Spleen (tissue), 11 donors: ENCODE results near the gene FARP1. TPM values are rescaled to one million over a fixed set of nuclear protein-coding genes. Genes with fewer than 3 reads are reported as not detected.
A peak's percentile ranks its signal among the peaks of the same experiment; 100 is the strongest.

Experiments used
- DNase-seq: peaks from one replicate; pipeline ENCODE4 v3.0.0-alpha.2; 2020
- H3K27ac ChIP-seq, 8 donors: fragments of 200-600 bp; sonication (generic) in 7 of 8; 1 replicate in 4 of 8; 2 replicates in 4 of 8; pipeline versions ENCODE4 v1.5.0 to v1.8.0; 2016 to 2021; ENCODE audit warnings: inconsistent platforms in 4 of 8, mild to moderate bottlenecking in 4 of 8, moderate library complexity in 1 of 8
- H3K27me3 ChIP-seq, 7 donors: fragments of 200-600 bp; sonication (generic) in 6 of 7; replicated peaks in 1 of 7; 1 replicate in 4 of 7; 2 replicates in 3 of 7; pipeline versions ENCODE4 v1.5.0 to v1.8.0; 2016 to 2021; ENCODE audit warnings: inconsistent platforms in 3 of 7, mild to moderate bottlenecking in 1 of 7
- H3K36me3 ChIP-seq, 6 donors: fragments of 200-600 bp; sonication (generic) in 5 of 6; 1 replicate in 4 of 6; 2 replicates in 2 of 6; pipeline versions ENCODE4 v1.5.0 to v1.8.0; 2016 to 2021; ENCODE audit warnings: inconsistent platforms in 2 of 6
- H3K4me1 ChIP-seq, 6 donors: fragments of 200-600 bp; sonication (generic) in 5 of 6; 1 replicate in 3 of 6; 2 replicates in 3 of 6; pipeline versions ENCODE4 v1.5.0 to v1.8.0; 2016 to 2021; ENCODE audit warnings: inconsistent platforms in 3 of 6
- H3K4me3 ChIP-seq, 8 donors: fragments of 200-600 bp; sonication (generic) in 7 of 8; 1 replicate in 4 of 8; 2 replicates in 4 of 8; pipeline versions ENCODE4 v1.5.0 to v1.8.0; 2016 to 2021; ENCODE audit warnings: inconsistent platforms in 4 of 8, mild to moderate bottlenecking in 4 of 8, moderate library complexity in 2 of 8
- H3K9me3 ChIP-seq, 8 donors: fragments of 200-600 bp; sonication (generic) in 7 of 8; 1 replicate in 4 of 8; 2 replicates in 4 of 8; pipeline versions ENCODE4 v1.5.0 to v1.8.0; 2016 to 2021; ENCODE audit warnings: inconsistent platforms in 4 of 8
- CTCF ChIP-seq, 11 experiments: fragments of 200-600 bp in 7 of 11; fragments of 450-650 bp in 4 of 11; sonication (generic) in 4 of 11; IDR thresholded peaks in 8 of 11; conservative IDR thresholded peaks in 3 of 11; 1 replicate in 7 of 11; 2 replicates in 4 of 11; pipeline versions ENCODE4 v1.4.0 to v1.8.0; 2016 to 2021; ENCODE audit warnings: antibody characterized with exemption in 11 of 11, inconsistent platforms in 4 of 11, mild to moderate bottlenecking in 1 of 11
- POLR2A ChIP-seq, 3 donors: fragments of 450-650 bp; IDR thresholded peaks; one replicate each; pipeline ENCODE4 v1.5.1; 2017; ENCODE audit warnings: antibody characterized with exemption in 3 of 3, mild to moderate bottlenecking in 1 of 3
- POLR2AphosphoS5 ChIP-seq, 3 donors: sonication (generic); formaldehyde crosslinking; IDR thresholded peaks; one replicate each; pipeline ENCODE4 v1.5.1; 2017; ENCODE audit warnings: antibody characterized with exemption in 3 of 3
- WGBS, 5 donors: extraction: QIAGEN DNeasy Blood & Tissue Kit in 3 of 5; methylation state at CpG; one replicate each; pipeline versions ENCODE4 v1.1.5 to v1.1.7; 2013 to 2018; 5-methylcytosine and 5-hydroxymethylcytosine counted together
- intact Hi-C: fragments of 100-400 bp; cut with DNase I; formaldehyde crosslinking; loops from one replicate; pipeline ENCODE4 v1.15.0; 2023; ENCODE audit warnings: low total_unique reads
- polyA plus RNA-seq, 3 donors: library from polyadenylated mRNA; stranded (reverse); fragments of 200-250 nt; gene quantifications; one replicate each; pipeline ENCODE4 v1.2.1, GENCODE V29; 2013
- total RNA-seq, 7 donors: library from RNA; depleted of rRNA in 3 of 7; stranded (reverse); fragments of >200 nt in 3 of 7; fragmentation: NEBNext Ultra II Directional in 4 of 7; extraction: Animal tissue kit (Norgen Biotek cat#: 25700) in 4 of 7; gene quantifications; one replicate each; pipeline versions ENCODE4 v1.1.0 to v1.2.1, GENCODE V29; 2016 to 2021
- donor health status: healthy with polysubstance abuse.
- donor health status: DM: no; HTN: no; CAD: no; lungs with moderate emphysema.
- donor health status: DM: no; HTN: no; CAD: no.
- donor health status: Bipolar disorder and iron deficiency.
- donor health status: healthy.
- donor health status: DM: no; HTN: no; CAD: no.
- donor health status: DM: yes; HTN: yes; CAD: no.

Gene FARP1
- total and polyA plus RNA-seq, 10 donors, result 3.7 to 60.9 (median 33.0) TPM

DNA sequence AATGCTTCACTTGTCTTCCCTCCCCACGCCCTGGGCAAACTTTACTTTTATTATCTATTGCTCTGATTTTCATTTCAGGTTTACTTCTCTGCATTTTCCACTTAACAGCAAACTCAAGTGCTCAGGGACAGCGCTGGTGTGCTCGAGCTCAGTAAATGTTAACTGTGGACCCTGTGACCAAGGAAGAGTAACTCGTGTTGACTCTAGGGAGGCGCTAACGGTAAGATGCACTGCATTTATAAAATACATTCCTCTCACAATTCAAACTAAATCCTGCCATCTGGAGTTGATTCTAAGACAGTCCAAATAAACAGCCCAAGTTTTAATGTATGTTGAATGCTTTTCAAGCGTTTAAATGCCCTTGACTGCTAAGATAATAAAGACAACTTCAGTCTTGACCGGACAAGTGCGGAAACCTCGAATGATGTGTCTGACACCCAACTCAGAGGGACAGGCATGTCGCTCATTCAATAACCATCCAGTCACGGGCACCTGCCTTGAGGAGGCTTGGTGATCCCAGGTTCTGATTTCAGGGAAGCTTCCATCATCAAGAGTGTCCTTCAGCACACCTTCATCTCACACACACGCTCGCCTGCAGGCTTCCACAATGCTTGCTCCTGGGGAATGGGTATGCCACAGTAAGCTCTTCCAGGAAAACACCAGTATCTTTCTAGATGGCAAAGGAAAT lies 340.9 kb downstream of the FARP1 start:
- TF ChIP-seq POLR2A (IDR thresholded peaks at IDR 0.05), result no peak
- TF ChIP-seq POLR2AphosphoS5 (IDR thresholded peaks at IDR 0.05), result no peak
- no peak for TF ChIP-seq CTCF (IDR thresholded peaks at IDR 0.05 in 8 of 11, conservative IDR thresholded peaks at IDR 0.05 in 3 of 11)
- DNase-seq, result no peak
- peaks cover 54 to 100% (median 93%) of the 10 kb centered on the region in 6 donors for H3K4me1 ChIP-seq
- H3K27ac ChIP-seq, result peak overlapping the region in 7 of 8 donors; percentile 36 to 84 (median 79)
- intact Hi-C loops, result no loop called here
- WGBS, 5 donors, result 82 to 89% (median 85%) methylated on average over 14 of the region's 14 CpGs
- no peaks in the 10 kb centered on the region for H3K27me3 ChIP-seq
- no peaks in the 10 kb centered on the region for H3K9me3 ChIP-seq
- H3K36me3 ChIP-seq, result peaks cover 0 to 15% (median 0%) of the 10 kb centered on the region in 6 donors
- H3K4me3 ChIP-seq, result no peak overlapping the region

GRCh38 chr13:98484289-98485219 lies 341.7 kb downstream of the FARP1 start:
- Histone ChIP-seq H3K27me3 (no peaks in the 10 kb centered on the region), H3K36me3 (peaks cover 0 to 20% (median 0%) of the 10 kb centered on the region in 6 donors), H3K27ac (peak overlapping the region; percentile 36 to 84 (median 78)), H3K4me1 (peaks cover 52 to 100% (median 94%) of the 10 kb centered on the region in 6 donors), H3K4me3 (peak overlapping the region in 1 of 8 donors; percentile 21), H3K9me3 (no peaks in the 10 kb centered on the region)
- DNase-seq, result peak; percentile 84
- intact Hi-C loops, result no loop called here
- WGBS, 5 donors, result 42 to 58% (median 52%) methylated on average over 15 to 21 of the region's 21 CpGs
- TF ChIP-seq POLR2A (IDR thresholded peaks at IDR 0.05) (no peak), POLR2AphosphoS5 (IDR thresholded peaks at IDR 0.05) (peak; percentile 36 to 69 (median 66))

DNA sequence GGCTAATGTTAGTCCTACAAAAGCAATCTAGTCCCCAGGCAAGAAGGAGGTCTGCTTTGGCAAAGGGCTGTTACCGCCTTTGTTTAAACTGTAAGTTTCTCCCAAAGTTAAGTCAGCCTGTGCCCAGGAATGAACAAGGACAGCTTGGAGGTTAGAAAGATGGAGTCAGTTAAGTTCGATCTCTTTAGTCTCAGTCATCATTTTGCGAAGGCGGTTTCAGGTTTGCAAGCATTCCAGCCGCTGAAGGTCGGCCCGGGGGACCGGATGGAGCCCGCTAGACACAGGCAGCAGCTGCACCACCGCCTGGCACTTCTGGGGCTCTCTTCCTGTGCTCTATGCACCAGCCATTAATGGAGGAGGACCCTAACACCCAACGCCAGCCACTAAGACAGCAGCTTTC lies 342.7 kb downstream of the FARP1 start:
- Histone ChIP-seq H3K4me3 (peak overlapping the region in 1 of 8 donors; percentile 21), H3K4me1 (peaks cover 56 to 100% (median 96%) of the 10 kb centered on the region in 6 donors), H3K27ac (peak overlapping the region in 7 of 8 donors; percentile 36 to 84 (median 79)), H3K36me3 (peaks cover 0 to 20% (median 0%) of the 10 kb centered on the region in 6 donors), H3K9me3 (no peaks in the 10 kb centered on the region), H3K27me3 (no peaks in the 10 kb centered on the region)
- intact Hi-C loops, result no loop called here
- no peak for TF ChIP-seq CTCF (IDR thresholded peaks at IDR 0.05 in 8 of 11, conservative IDR thresholded peaks at IDR 0.05 in 3 of 11)
- TF ChIP-seq POLR2AphosphoS5 (IDR thresholded peaks at IDR 0.05), result peak in 1 of 3 donors; percentile 43
- no peak for DNase-seq
- 72 to 91% (median 88%) methylated on average over 11 of the region's 11 CpGs for WGBS, 5 donors

- H3K4me1 ChIP-seq, result peaks cover 53 to 100% (median 97%) of the 10 kb centered on the region in 6 donors
- TF ChIP-seq POLR2A (IDR thresholded peaks at IDR 0.05) (no peak), POLR2AphosphoS5 (IDR thresholded peaks at IDR 0.05) (no peak), CTCF (IDR thresholded peaks at IDR 0.05 in 8 of 11, conservative IDR thresholded peaks at IDR 0.05 in 3 of 11) (no peak)
Observed at GRCh38 chr13:98486412-98486811, 343.5 kb downstream of the FARP1 start.

More at GRCh38 chr13:98486412-98486811, 343.5 kb downstream of the FARP1 start:
- H3K27ac ChIP-seq, result no peak overlapping the region
- H3K4me3 ChIP-seq, result no peak overlapping the region
- intact Hi-C loops, result no loop called here
- H3K27me3 ChIP-seq, result no peaks in the 10 kb centered on the region
- H3K9me3 ChIP-seq, result no peaks in the 10 kb centered on the region
- 78 to 94% (median 89%) methylated on average over 8 of the region's 8 CpGs for WGBS, 5 donors
- DNase-seq, result no peak
- peaks cover 0 to 11% (median 0%) of the 10 kb centered on the region in 6 donors for H3K36me3 ChIP-seq
